Raji (cell line): ENCODE measurements around the gene SNAP25.

Source experiments
- POLR2A ChIP-seq: IDR thresholded peaks from 2 replicates; pipeline ENCODE4 v1.6.1; 2011; ENCODE audit warnings: low read depth, low read length, control low read depth; ENCODE audit not compliant: insufficient read depth

Gene SNAP25

GRCh38 chr20:10277616-10278015 is 59.0 kb downstream of the SNAP25 start:
- TF ChIP-seq POLR2A: no peak

- no peak for TF ChIP-seq POLR2A
These were observed 59.8 kb downstream of the SNAP25 start for GRCh38 chr20:10278412-10278811.

GRCh38 chr20:10280018-10280908 is 61.6 kb downstream of the SNAP25 start:
- TF ChIP-seq POLR2A: no peak

- TF ChIP-seq POLR2A: no peak
These were observed 63.3 kb downstream of the SNAP25 start for GRCh38 chr20:10281911-10282310.

- TF ChIP-seq POLR2A: no peak
These were observed 64.4 kb downstream of the SNAP25 start for GRCh38 chr20:10282979-10283456.

GRCh38 chr20:10286356-10286755 is 67.7 kb downstream of the SNAP25 start:
- no peak for TF ChIP-seq POLR2A

- no peak for TF ChIP-seq POLR2A
These were observed 69.8 kb downstream of the SNAP25 start for GRCh38 chr20:10288421-10288820.

GRCh38 chr20:10288954-10289646 is 70.5 kb downstream of the SNAP25 start:
- TF ChIP-seq POLR2A: no peak

- no peak for TF ChIP-seq POLR2A
These were observed 73.1 kb downstream of the SNAP25 start for GRCh38 chr20:10291568-10292248.

- no peak for TF ChIP-seq POLR2A
These were observed 78.6 kb downstream of the SNAP25 start for GRCh38 chr20:10297223-10297622.

- no peak for TF ChIP-seq POLR2A
These were observed 79.1 kb downstream of the SNAP25 start for GRCh38 chr20:10297684-10298240.

- no peak for TF ChIP-seq POLR2A
These were observed 82.2 kb downstream of the SNAP25 start for GRCh38 chr20:10300582-10301446.

- no peak for TF ChIP-seq POLR2A
These were observed 85.2 kb downstream of the SNAP25 start for GRCh38 chr20:10303852-10304251.

- no peak for TF ChIP-seq POLR2A
These were observed 85.9 kb downstream of the SNAP25 start for GRCh38 chr20:10304471-10305046.
